OCI-LY1 (cell line): Measurements from ENCODE around the gene LRRC1.

Source experiments
- H2AFZ ChIP-seq: fragments of 200-600 bp; sonication (generic), shearing (Covaris generic); 2 replicates; pipeline ENCODE4 v1.6.0; 2014; ENCODE audit warnings: antibody characterized with exemption, mild to moderate bottlenecking, low read length
- H3F3A ChIP-seq: fragments of 200-600 bp; sonication (generic), shearing (Covaris generic); 2 replicates; pipeline ENCODE4 v1.6.0; 2014; ENCODE audit warnings: mild to moderate bottlenecking, antibody characterized with exemption, low read length, moderate library complexity; ENCODE audit not compliant: insufficient read depth
- H3K27ac ChIP-seq: fragments of 200-600 bp; sonication (generic); 2 replicates; pipeline ENCODE4 v1.5.1; 2014; ENCODE audit warnings: low read length, mixed run types, mild to moderate bottlenecking, low read depth; ENCODE audit not compliant: poor library complexity, severe bottlenecking
- H3K27me3 ChIP-seq: fragments of 200-600 bp; sonication (generic); 2 replicates; pipeline ENCODE4 v1.6.0; 2014; ENCODE audit warnings: antibody characterized with exemption, mild to moderate bottlenecking, low read length, moderate library complexity; ENCODE audit not compliant: insufficient read depth
- H3K36me3 ChIP-seq: fragments of 200-600 bp; sonication (generic); 2 replicates; pipeline ENCODE4 v1.6.1; 2014; ENCODE audit warnings: mild to moderate bottlenecking, antibody characterized with exemption, low read length, moderate library complexity, mixed read lengths; ENCODE audit not compliant: insufficient read depth
- H3K4me1 ChIP-seq: fragments of 200-600 bp; sonication (generic); 2 replicates; pipeline ENCODE4 v1.5.1; 2014; ENCODE audit warnings: mild to moderate bottlenecking, low read length, moderate library complexity; ENCODE audit not compliant: insufficient read depth, severe bottlenecking
- H3K4me2 ChIP-seq: fragments of 200-600 bp; sonication (generic), shearing (Covaris generic); 2 replicates; pipeline ENCODE4 v1.6.1; 2014; ENCODE audit warnings: low read length
- H3K4me3 ChIP-seq: fragments of 200-600 bp; sonication (generic); 2 replicates; pipeline ENCODE4 v1.5.1; 2014; ENCODE audit warnings: low read length, low read depth, mild to moderate bottlenecking, mixed read lengths; ENCODE audit not compliant: poor library complexity, severe bottlenecking
- H3K79me2 ChIP-seq: fragments of 200-600 bp; shearing (Covaris generic); 2 replicates; pipeline ENCODE4 v1.6.1; 2016; ENCODE audit warnings: mixed run types, low read length, mixed read lengths; ENCODE audit not compliant: insufficient read depth
- H3K9ac ChIP-seq: fragments of 200-600 bp; sonication (generic), shearing (Covaris generic); 2 replicates; pipeline ENCODE4 v1.6.1; 2014; ENCODE audit warnings: mild to moderate bottlenecking, low read length, mixed read lengths
- H3K9me2 ChIP-seq: fragments of 200-600 bp; sonication (generic), shearing (Covaris generic); 2 replicates; pipeline ENCODE4 v1.6.1; 2014; ENCODE audit warnings: low read depth, mild to moderate bottlenecking, low read length, mixed read lengths
- H3K9me3 ChIP-seq: fragments of 200-600 bp; shearing (Covaris generic); 2 replicates; pipeline ENCODE4 v1.6.1; 2014; ENCODE audit warnings: low read length, mixed read lengths
- H4K20me1 ChIP-seq: fragments of 200-600 bp; sonication (generic), shearing (Covaris generic); 2 replicates; pipeline ENCODE4 v1.6.0; 2016; ENCODE audit warnings: mild to moderate bottlenecking, low read length; ENCODE audit not compliant: insufficient read depth
- CTCF ChIP-seq: fragments of 200-600 bp; sonication (generic), shearing (Covaris generic); IDR thresholded peaks from 2 replicates; pipeline ENCODE4 v1.5.1; 2017; ENCODE audit warnings: mild to moderate bottlenecking, antibody characterized with exemption, low read length, moderate library complexity, mixed read lengths
- EZH2 ChIP-seq: fragments of 200-600 bp; sonication (generic), shearing (Covaris generic); IDR thresholded peaks from 2 replicates; pipeline ENCODE4 v1.8.0; 2017; ENCODE audit warnings: borderline replicate concordance, mixed run types, mild to moderate bottlenecking, antibody characterized with exemption, low read length, moderate library complexity, mixed read lengths

Gene LRRC1

DNA sequence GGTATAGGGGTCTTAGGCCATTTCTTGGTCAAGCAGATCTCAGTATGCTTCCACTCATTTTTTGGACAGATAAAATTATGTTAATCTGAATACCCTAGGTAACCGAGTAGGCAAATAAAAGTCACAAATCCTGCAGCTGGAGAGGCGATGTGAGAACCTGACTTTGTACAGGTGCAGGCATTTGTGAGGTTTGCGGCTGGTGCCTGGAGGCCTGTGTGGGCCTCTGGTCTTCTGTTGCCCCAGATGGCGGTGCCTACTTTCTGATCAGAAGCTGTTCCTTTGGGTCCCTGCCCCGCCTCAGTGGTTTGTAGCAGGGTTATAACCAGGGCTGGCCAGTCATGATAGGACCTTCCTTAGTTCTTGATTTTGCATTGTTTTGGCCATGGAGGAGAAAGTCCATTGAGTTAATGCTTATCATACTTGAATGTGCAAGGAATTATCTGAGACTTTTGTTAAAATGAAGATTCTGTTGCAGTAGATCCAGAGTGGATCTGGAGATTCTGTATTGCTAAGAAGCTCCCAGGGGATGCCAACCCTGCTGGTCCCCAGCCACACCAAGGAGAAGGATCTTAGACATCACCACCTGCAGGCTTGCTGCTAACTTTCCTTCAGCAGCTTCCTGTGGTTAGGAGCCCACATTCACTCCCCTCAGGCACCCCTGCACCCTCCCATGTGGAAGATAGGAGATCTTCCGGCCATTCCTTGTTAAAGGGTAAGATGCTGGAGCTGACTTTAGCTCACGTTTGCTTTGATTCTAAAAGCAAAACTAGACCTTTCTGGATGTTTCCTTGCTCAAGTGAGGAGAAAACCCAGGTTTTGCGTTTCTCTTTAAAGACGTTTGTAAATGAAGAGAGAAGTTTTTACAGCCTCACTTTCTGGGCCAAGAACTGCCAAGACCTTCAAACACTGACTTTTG lies 50.7 kb downstream of the LRRC1 start:
- no peaks in the 10 kb centered on the region for H3K9me2 ChIP-seq
- H3K79me2 ChIP-seq: no peaks in the 10 kb centered on the region
- H3K27me3 ChIP-seq: no peaks in the 10 kb centered on the region
- no peak for TF ChIP-seq CTCF
- no peak for TF ChIP-seq EZH2
- no peaks in the 10 kb centered on the region for H3K4me1 ChIP-seq
- H3K9me3 ChIP-seq: peaks cover under 1% of the 10 kb centered on the region; the same call in 1 of the 2 replicates
- no peaks in the 10 kb centered on the region for H3F3A ChIP-seq
- H4K20me1 ChIP-seq: no peaks in the 10 kb centered on the region
- H3K9ac ChIP-seq: no peak overlapping the region
- H3K4me3 ChIP-seq: no peak overlapping the region
- no peak overlapping the region for H3K27ac ChIP-seq
- H2AFZ ChIP-seq: no peak overlapping the region
- no peak overlapping the region for H3K4me2 ChIP-seq
- H3K36me3 ChIP-seq: no peaks in the 10 kb centered on the region

DNA sequence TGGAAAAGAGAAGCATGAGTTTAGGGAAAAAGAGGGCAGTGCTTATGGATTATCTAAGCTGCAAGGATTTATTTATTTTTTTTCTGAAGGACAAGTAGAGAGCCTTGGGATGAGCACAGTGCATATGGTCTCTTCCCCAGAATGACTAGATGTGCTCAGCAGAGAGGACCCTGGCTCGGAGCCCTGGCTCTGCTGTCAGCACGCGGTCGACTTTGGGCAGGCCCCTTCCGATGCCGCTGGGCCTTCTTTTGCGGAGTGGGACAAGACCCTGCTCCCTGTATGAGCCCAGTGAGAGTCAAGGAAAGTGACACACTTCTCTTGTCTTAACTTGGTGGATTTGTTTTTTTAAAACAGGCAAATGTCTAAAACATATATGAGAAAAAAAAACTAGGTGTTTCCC lies 51.4 kb downstream of the LRRC1 start:
- Histone ChIP-seq H3K4me1 (no peaks in the 10 kb centered on the region), H4K20me1 (no peaks in the 10 kb centered on the region), H3K27me3 (no peaks in the 10 kb centered on the region), H3K9me3 (no peaks in the 10 kb centered on the region), H3K36me3 (no peaks in the 10 kb centered on the region), H3K4me2 (no peak overlapping the region), H3K79me2 (no peaks in the 10 kb centered on the region), H2AFZ (no peak overlapping the region), H3K27ac (no peak overlapping the region), H3K4me3 (no peak overlapping the region), H3F3A (no peaks in the 10 kb centered on the region), H3K9me2 (no peaks in the 10 kb centered on the region), H3K9ac (no peak overlapping the region)
- TF ChIP-seq CTCF: no peak
- no peak for TF ChIP-seq EZH2

DNA sequence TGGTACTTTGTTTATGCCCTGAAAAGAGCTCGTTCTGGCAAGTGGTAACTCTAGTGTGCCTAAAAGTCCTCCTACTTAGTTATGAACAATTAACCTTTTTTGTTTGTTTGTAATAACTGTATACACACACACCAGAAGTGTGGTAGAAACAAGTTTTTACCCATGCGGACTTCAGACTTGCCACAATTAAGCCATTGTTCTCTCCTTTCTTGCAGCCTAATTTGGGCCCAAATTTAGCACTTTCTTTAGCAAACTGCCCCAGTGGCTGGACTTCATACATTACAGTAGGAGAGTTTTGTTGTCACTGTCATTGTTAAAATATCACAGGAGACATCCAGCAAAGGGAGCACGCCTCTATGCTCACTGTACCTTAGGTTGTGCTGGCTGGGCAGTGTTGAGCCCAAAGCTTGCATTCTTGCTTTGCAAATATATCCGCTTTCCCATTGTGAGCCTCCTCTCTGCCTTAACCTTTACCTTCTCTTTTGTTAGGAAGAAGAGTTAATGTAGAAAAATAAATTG lies 53.0 kb downstream of the LRRC1 start:
- Histone ChIP-seq H3K4me1 (no peaks in the 10 kb centered on the region), H3K36me3 (no peaks in the 10 kb centered on the region), H3K27me3 (no peaks in the 10 kb centered on the region), H4K20me1 (no peaks in the 10 kb centered on the region), H3K9me2 (no peaks in the 10 kb centered on the region), H3F3A (no peaks in the 10 kb centered on the region), H3K27ac (no peak overlapping the region), H3K9me3 (no peaks in the 10 kb centered on the region), H3K4me3 (no peak overlapping the region), H3K4me2 (no peak overlapping the region), H3K79me2 (no peaks in the 10 kb centered on the region), H3K9ac (no peak overlapping the region), H2AFZ (no peak overlapping the region)
- TF ChIP-seq CTCF (no peak), EZH2 (no peak)
